ENCODE data around the gene SPATA21. TPM values are rescaled to one million over a fixed set of nuclear protein-coding genes. Genes with fewer than 3 reads are reported as not detected.
"Not testable (repeated sequence)": the region's sequence is repeated elsewhere in the genome, so short reads cannot be mapped to it uniquely, and the experiment has no call there.

SPATA21 gene
- total RNA-seq, 1 donor from 2014 or later = 0.49 TPM

DNA sequence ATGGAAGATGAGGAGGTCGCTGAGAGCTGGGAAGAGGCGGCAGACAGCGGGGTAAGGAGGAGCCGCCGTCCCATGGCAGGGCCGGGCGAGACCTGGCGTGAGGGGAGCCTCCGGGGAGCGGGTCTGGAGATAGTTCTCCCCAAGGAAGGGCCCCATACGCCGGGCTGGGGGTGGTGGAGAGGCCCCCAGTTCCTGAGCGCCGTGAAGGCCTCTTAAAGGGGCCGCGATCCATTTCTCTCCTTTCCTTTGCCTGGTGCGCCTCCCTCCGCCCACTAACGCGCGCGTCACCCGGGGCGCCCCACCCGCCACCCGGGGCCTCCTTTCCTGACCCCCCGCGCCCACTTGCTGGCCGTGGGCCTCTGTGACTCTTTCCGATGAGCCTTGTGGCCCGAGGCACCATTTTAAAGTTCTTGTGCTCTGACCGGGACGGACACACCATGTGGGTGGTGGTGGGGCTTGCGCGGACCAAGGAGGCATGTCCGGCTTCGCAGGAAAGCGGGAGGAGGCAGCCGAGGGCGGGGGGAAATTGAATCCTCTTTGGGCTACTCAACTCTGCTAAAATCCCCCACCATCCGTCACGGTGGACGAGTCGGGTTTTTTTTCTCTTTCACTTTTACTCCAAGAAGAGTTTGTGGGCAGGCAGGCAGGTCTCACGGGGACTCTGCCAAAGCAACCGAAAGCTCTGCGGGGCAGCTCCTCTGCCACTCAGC, 69.8 kb downstream of the SPATA21 start:
- DNase-seq (ENCODE audit: low spot score) (peak; percentile 90), ATAC-seq (peak; percentile 92)
- intact Hi-C loops (cut with DNase I) = no loop called here

GRCh38 chr1:16366722-16367257, 70.4 kb downstream of the SPATA21 start, which contains the start of gene SZRD1:
Gene SZRD1 (plus strand): TSS chr1:16367242. CDS start chr1:16367258, 16 bp downstream.
- intact Hi-C loops (cut with DNase I) = no loop called here
- peak; percentile 97 for ATAC-seq

DNA sequence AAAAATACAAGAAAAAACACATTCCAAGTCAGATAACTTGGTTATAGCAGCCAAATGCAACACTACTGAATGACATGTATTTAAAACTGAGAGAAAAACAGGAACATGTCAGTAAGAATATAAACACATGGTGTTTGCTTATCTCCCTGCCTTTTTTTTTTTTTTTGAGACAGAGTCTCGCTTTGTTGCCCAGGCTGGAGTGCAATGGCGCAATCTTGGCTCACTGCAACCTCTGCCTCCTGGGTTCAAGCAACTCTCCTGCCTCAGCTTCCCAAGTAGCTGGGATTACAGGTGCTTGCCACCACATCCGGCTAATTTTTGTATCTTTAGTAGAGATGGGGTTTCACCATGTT, 72.1 kb downstream of the SPATA21 start:
- intact Hi-C loops (cut with DNase I); DNase-seq (ENCODE audit: low spot score); ATAC-seq: not testable (repeated sequence)

More at GRCh38 chr1:16366722-16367257, 70.4 kb downstream of the SPATA21 start, which contains the start of gene SZRD1:
- DNase-seq (ENCODE audit: low spot score) = peak; percentile 97

DNA sequence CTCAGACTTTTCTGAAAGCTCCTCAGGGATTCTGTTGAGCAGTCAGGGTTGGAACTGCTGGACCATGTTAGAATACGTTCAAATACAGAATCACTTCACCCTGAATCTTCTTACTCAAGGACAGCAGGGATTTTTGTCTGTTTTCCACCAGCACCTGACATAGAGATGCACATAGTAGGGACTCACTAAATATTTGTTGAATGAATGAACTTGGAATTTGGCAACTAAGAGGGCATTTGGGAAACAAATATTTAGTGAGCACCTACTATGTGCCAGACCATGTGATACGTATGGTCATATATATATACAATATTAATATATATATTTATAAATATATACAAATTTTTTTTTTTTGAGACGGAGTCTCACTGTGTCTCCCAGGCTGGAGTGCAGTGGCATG, 80.4 kb downstream of the SPATA21 start:
- ATAC-seq (no peak), DNase-seq (ENCODE audit: low spot score) (no peak)
- intact Hi-C loops (cut with DNase I) = no loop called here

DNA sequence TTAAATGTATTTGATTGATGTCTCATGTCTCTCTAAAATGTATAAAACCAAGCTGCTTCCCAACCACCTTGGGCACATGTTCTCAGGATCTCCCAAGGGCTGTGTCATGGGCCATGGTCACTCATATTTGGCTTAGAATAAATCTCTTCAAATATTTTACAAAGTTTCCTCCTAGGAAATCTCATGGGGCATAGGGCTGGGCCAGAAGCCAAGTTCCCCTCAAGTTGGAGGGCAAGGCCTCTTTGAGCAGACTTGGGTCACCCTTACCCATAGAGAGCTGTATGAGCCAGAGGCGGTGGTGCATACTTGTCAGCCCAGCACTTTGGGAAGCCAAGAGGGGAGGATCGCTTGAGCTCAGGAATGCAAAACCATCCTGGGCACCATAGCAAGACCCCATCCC, 82.6 kb downstream of the SPATA21 start:
- DNase-seq (ENCODE audit: low spot score) = no peak

GRCh38 chr1:16352842-16353535, 84.2 kb downstream of the SPATA21 start:
- intact Hi-C loops (cut with DNase I) = no loop called here
- peak; percentile 6 for ATAC-seq
- no peak for DNase-seq (ENCODE audit: low spot score)

More for the DNA sequence above, 82.6 kb downstream of the SPATA21 start:
- no peak for ATAC-seq
- intact Hi-C loops (cut with DNase I) = no loop called here

GRCh38 chr1:16351994-16352841, 85.0 kb downstream of the SPATA21 start, which contains the start of gene FBXO42:
Gene FBXO42 (minus strand): TSS chr1:16352480. CDS start chr1:16315418, 37,062 bp downstream.
- intact Hi-C loops (cut with DNase I) = no loop called here
- peak; percentile 95 for ATAC-seq
- peak; percentile 92 for DNase-seq (ENCODE audit: low spot score)

DNA sequence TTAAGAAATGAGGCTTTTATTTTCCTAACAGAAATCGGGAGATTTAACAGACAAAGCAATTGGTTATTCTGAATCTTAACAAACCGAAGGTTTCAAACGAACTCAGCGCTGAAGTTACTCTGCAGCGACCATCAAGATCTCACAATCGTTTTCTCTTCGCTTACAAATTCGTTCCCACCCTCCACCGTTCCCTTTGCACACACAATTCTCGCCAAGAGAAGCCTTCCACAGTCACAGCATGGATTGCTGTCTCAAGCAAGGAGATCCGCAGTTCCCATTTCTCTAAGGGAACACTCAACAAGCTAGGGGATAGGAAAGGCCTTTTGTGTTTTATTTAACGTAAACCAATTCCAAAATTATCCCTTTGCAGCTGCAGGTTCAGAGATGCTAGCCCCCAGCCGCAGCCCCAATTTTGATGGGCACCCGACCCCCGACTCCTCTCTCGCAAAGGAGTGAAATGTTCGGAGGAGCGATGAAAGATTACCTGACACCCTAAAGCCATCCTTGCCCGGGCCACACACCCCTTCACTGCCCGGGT, 85.7 kb downstream of the SPATA21 start:
- intact Hi-C loops (cut with DNase I) = no loop called here
- peak; percentile 19 for ATAC-seq
- DNase-seq (ENCODE audit: low spot score) = no peak

DNA sequence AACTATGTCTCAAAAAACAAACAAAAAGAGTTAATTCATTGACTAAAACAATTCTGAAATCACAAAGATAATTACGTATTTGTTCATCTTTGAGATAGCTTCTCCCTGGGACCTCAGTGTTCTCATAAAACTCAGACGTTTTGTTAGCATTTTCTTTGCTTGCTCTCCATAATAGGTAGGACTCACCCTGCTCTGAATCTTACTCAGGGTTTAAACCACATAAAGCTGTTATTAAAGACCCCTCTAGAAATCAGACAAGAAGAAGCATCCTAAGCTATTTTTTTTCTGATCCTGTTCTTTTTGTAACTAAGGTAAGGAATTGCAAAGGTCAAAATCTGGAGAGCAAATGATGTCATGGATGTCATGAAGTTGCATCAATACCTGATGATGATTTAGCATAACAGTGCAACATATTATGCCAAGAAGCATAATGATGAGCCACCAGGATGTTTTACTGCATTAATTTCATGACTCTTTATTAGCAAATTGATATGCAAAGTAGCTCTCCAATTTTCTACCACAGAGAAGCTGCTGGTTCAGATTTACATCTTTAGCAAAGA, 87.3 kb downstream of the SPATA21 start:
- no peak for ATAC-seq

More for the DNA sequence above, 87.3 kb downstream of the SPATA21 start:
- DNase-seq (ENCODE audit: low spot score) = no peak
- intact Hi-C loops (cut with DNase I) = no loop called here

Other genes starting within 250 kb of the SPATA21 start
- gene ARHGEF19, start 224.8 kb downstream of the SPATA21 start, total RNA-seq = 4.6 TPM
- gene CPLANE2, start 200.2 kb downstream of the SPATA21 start, total RNA-seq = 9.8 TPM
- gene FBXO42, start 84.9 kb downstream of the SPATA21 start, total RNA-seq = 27.3 TPM
- gene SZRD1, start 70.2 kb downstream of the SPATA21 start, total RNA-seq = 99.4 TPM
- 52.9 TPM for gene NECAP2, start 3.3 kb upstream of the SPATA21 start, total RNA-seq
- 13,769 TPM for gene RNU1-1, start 76.9 kb upstream of the SPATA21 start, total RNA-seq
- gene NBPF1, start 176.1 kb upstream of the SPATA21 start, total RNA-seq = 40.4 TPM
- gene RNU1-3, start 229.5 kb upstream of the SPATA21 start, total RNA-seq = 13,769 TPM